Measurements from ENCODE around the gene TOR1B. TPM values are rescaled to one million over a fixed set of nuclear protein-coding genes. Genes with fewer than 3 reads are reported as not detected.

Gene TOR1B
- polyA plus RNA-seq, 1 of the 3 experiments (the other 2 are of a cell fraction): 37.4 TPM

- peaks cover 17% of the 10 kb centered on the region for H3F3A ChIP-seq (replicated peaks; ENCODE audit: insufficient read depth)
- ChIA-PET CTCF (interaction anchor here (0.9 to 1.3 kb wide), 2 partner anchors 47 to 202 kb away, joined by 3 to 5 read pairs; no protein-coding TSS in a partner anchor), POLR2A (interaction anchor here (0.7 kb wide), 1 partner anchor 10 kb away, joined by 3 read pairs; no protein-coding TSS in a partner anchor)
- peak overlapping the region; percentile 58 for H3K4me2 ChIP-seq
- H3K9me2 ChIP-seq: no peaks in the 10 kb centered on the region
- 63% methylated on average over 12 of the region's 12 CpGs for WGBS (ENCODE audit: low lambda C conversion rate)
- no peak overlapping the region for H2AFZ ChIP-seq (ENCODE audit: low read depth)
- no peak for DNase-seq
- no peaks in the 10 kb centered on the region for H3K9me3 ChIP-seq
- no peaks in the 10 kb centered on the region for H4K20me1 ChIP-seq (ENCODE audit: insufficient read depth)
- TF ChIP-seq FOXJ3 (CRISPR knock-in tag; IDR thresholded peaks at IDR 0.05): no peak
- no peak for TF ChIP-seq EZH2phosphoT487 (IDR thresholded peaks at IDR 0.05; ENCODE audit: borderline replicate concordance, low read depth)
- no peak for TF ChIP-seq USF1 (IDR thresholded peaks at IDR 0.05; ENCODE audit: borderline replicate concordance, low read depth)
- TF ChIP-seq FOSL2 (IDR thresholded peaks at IDR 0.05; ENCODE audit: borderline replicate concordance, low read depth): peak; percentile 52; the same call in 1 of the 2 replicates
- peak; percentile 26; the same call in 1 of the 2 replicates for TF ChIP-seq POLR2AphosphoS5 (IDR thresholded peaks at IDR 0.05; ENCODE audit: low read depth, low read length)
- TF ChIP-seq NRF1 (IDR thresholded peaks at IDR 0.05; ENCODE audit: low read depth, low read length): no peak
- no peak for TF ChIP-seq GATA2 (CRISPR knock-in tag; IDR thresholded peaks at IDR 0.05)
- TF ChIP-seq MEF2A (IDR thresholded peaks at IDR 0.05; ENCODE audit: borderline replicate concordance, low read depth): no peak
- no peak for TF ChIP-seq CHD2 (IDR thresholded peaks at IDR 0.05; ENCODE audit: low read length, partially characterized antibody)
- TF ChIP-seq TAF1 (IDR thresholded peaks at IDR 0.05; ENCODE audit: borderline replicate concordance, low read depth, low read length): no peak
- 0 out of 2 replicates have a peak, but pooled peaks have one; percentile 17 for TF ChIP-seq JUND (IDR thresholded peaks at IDR 0.05)
- TF ChIP-seq MAX (IDR thresholded peaks at IDR 0.05; ENCODE audit: low read depth): peak; percentile 82
- TF ChIP-seq RFX5 (IDR thresholded peaks at IDR 0.05; ENCODE audit: low read length): no peak
- TF ChIP-seq GABPA (IDR thresholded peaks at IDR 0.05; ENCODE audit: low read depth): 0 out of 2 replicates have a peak, but pooled peaks have one; percentile 21
- TF ChIP-seq ELF1 (IDR thresholded peaks at IDR 0.05): no peak
- TF ChIP-seq, protein P1, sequence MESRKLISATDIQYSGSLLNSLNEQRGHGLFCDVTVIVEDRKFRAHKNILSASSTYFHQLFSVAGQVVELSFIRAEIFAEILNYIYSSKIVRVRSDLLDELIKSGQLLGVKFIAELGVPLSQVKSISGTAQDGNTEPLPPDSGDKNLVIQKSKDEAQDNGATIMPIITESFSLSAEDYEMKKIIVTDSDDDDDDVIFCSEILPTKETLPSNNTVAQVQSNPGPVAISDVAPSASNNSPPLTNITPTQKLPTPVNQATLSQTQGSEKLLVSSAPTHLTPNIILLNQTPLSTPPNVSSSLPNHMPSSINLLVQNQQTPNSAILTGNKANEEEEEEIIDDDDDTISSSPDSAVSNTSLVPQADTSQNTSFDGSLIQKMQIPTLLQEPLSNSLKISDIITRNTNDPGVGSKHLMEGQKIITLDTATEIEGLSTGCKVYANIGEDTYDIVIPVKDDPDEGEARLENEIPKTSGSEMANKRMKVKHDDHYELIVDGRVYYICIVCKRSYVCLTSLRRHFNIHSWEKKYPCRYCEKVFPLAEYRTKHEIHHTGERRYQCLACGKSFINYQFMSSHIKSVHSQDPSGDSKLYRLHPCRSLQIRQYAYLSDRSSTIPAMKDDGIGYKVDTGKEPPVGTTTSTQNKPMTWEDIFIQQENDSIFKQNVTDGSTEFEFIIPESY (IDR thresholded peaks at IDR 0.05; ENCODE audit: borderline replicate concordance, low read depth): no peak
- TF ChIP-seq, protein P2, sequence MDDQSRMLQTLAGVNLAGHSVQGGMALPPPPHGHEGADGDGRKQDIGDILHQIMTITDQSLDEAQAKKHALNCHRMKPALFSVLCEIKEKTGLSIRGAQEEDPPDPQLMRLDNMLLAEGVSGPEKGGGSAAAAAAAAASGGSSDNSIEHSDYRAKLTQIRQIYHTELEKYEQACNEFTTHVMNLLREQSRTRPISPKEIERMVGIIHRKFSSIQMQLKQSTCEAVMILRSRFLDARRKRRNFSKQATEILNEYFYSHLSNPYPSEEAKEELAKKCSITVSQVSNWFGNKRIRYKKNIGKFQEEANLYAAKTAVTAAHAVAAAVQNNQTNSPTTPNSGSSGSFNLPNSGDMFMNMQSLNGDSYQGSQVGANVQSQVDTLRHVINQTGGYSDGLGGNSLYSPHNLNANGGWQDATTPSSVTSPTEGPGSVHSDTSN (IDR thresholded peaks at IDR 0.05): 0 out of 2 replicates have a peak, but pooled peaks have one; percentile 33
- TF ChIP-seq TCF12 (IDR thresholded peaks at IDR 0.05): peak; percentile 37; the same call in 1 of the 2 replicates
- TF ChIP-seq CTCF (IDR thresholded peaks at IDR 0.05): no peak
- no peak for TF ChIP-seq SIN3A (IDR thresholded peaks at IDR 0.05; ENCODE audit: borderline replicate concordance, low read depth, low read length)
- peak overlapping the region in 1 of 2 experiments; percentile 61; a peak in 3 of 4 replicates for H3K27ac ChIP-seq (ENCODE audit: low read depth in 2 of 2, low read length in 1 of 2)
- no peak overlapping the region for H3K4me3 ChIP-seq (ENCODE audit: low read depth in 2 of 2, low read length in 1 of 2)
- no peaks in the 10 kb centered on the region for H3K27me3 ChIP-seq (ENCODE audit: insufficient read depth)
- peaks cover 28% of the 10 kb centered on the region for H3K79me2 ChIP-seq (ENCODE audit: insufficient read depth)
- no peaks in the 10 kb centered on the region for H3K36me3 ChIP-seq (replicated peaks in 1 of 2; ENCODE audit: control insufficient read depth in 1 of 2, insufficient read depth in 2 of 2, low read length in 1 of 2)
- peaks cover 17 to 42% of the 10 kb centered on the region in 2 experiments for H3K4me1 ChIP-seq (ENCODE audit: control insufficient read depth in 1 of 2, insufficient read depth in 2 of 2, low read depth in 1 of 2, low read length in 1 of 2)
- H3K9ac ChIP-seq: no peak overlapping the region
Measured at GRCh38 chr9:129838707-129839259, 35.8 kb downstream of the TOR1B start.
